ENCODE data around the gene TENT4B.

TENT4B gene

GRCh38 chr16:50273382-50273690 is 120.2 kb downstream of the TENT4B start:
- no peak for DNase-seq

- no peak for DNase-seq
These were observed 120.8 kb downstream of the TENT4B start for GRCh38 chr16:50273888-50274325.

- peak; percentile 30 for DNase-seq
These were observed 121.4 kb downstream of the TENT4B start for GRCh38 chr16:50274326-50275097.

- no peak for DNase-seq
These were observed 122.0 kb downstream of the TENT4B start for GRCh38 chr16:50275098-50275415.

- DNase-seq, result no peak
These were observed 122.6 kb downstream of the TENT4B start for GRCh38 chr16:50275428-50276325.

- no peak for DNase-seq
These were observed 123.2 kb downstream of the TENT4B start for GRCh38 chr16:50276326-50276640.

GRCh38 chr16:50276801-50277555 is 123.9 kb downstream of the TENT4B start:
- no peak for DNase-seq

- DNase-seq, result no peak
These were observed 125.1 kb downstream of the TENT4B start for GRCh38 chr16:50278251-50278650.

GRCh38 chr16:50279504-50279865 is 126.4 kb downstream of the TENT4B start:
- no peak for DNase-seq

- no peak for DNase-seq
These were observed 127.8 kb downstream of the TENT4B start for GRCh38 chr16:50280932-50281331.

Measured in activated CD4-positive, alpha-beta T cell treated with anti-CD3 and anti-CD28 coated beads for 1 hour (primary cell).